GM18909 (cell line): ENCODE data around the gene TCTA.
"Not testable (repeated sequence)": the region's sequence is repeated elsewhere in the genome, so short reads cannot be mapped to it uniquely, and the experiment has no call there.

ENCODE experiments used
- ATAC-seq: cut with Tn5 transposase; IDR thresholded peaks from one replicate; pipeline ENCODE4 v1.9.1; 2021; ENCODE audit warnings: mild to moderate bottlenecking; ENCODE audit not compliant: unreplicated experiment, poor library complexity

Gene TCTA

DNA sequence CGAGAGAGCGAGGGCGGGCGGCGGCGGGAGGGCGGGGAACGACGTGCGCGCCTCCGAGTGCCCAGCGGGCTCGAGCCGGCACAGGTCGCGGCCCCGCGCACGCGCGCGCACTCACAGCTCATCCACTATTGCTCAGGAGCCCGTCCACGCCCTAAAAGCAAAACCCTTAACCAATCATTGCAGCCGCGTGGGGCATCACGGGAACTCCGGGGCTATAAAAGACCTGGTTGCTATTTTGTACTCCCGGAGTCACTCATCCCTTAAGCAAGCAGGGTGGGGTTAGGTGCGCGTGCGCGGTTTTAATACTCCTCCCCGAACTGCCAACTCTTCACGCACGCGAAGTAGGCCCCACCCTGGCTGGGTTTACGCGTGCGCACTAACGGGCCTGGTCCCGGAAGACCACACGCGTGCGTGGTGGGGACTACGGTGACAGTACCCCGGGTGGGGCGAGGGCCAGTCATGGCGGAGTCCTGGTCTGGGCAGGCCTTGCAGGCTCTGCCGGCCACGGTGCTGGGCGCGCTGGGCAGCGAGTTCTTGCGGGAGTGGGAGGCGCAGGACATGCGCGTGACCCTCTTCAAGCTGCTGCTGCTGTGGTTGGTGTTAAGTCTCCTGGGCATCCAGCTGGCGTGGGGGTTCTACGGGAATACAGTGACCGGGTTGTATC is at the start of gene TCTA, which contains the start of gene RHOA:
Gene TCTA (plus strand): TSS at position 456 of the 664 bp plus-strand sequence. CDS start 4 bp downstream, at position 460.
Gene RHOA (minus strand): TSS at position 9 of the 664 bp plus-strand sequence. CDS start 36,387 bp downstream, outside the sequence.
- peak; percentile 74 for ATAC-seq

DNA sequence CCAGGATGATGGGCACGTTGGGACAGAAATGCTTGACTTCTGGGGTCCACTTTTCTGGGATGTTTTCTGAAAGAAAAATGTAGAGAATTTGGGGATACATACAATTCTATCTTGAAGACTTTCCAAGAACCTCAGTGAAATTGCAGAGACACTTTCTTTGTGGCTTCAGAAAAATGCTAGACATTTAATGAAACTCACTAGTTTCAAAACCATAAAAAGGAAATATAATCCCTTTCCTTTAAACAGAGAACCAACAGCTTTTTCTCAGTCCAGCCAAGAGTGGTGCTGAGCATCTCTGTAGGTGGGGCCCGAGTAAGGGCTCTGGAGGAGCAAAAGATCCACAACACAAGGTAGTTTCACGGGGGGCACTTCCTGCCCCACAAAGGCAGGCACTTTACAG is 49.7 kb upstream of the TCTA start:
- ATAC-seq, result no peak

- no peak for ATAC-seq
Measured at GRCh38 chr3:49370585-49371290, 41.5 kb upstream of the TCTA start.

DNA sequence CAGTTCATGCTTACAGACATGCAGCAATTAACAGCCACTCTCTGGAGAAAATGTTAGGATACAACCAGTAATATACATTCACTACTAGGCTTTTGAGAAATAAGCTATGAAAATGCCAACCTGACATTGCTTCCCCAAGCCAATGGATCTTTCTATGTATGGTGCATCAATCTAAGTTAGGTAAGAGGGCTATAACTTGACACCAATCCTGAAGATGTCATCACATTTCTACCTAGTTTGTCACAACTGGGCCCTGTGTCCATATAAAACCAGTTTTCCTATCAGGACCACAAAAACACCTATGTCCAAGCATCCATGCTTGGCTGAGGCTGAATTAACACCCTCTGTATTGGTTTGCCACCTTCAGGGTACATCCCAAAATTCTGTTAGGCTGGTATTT is 40.3 kb upstream of the TCTA start:
- no peak for ATAC-seq

DNA sequence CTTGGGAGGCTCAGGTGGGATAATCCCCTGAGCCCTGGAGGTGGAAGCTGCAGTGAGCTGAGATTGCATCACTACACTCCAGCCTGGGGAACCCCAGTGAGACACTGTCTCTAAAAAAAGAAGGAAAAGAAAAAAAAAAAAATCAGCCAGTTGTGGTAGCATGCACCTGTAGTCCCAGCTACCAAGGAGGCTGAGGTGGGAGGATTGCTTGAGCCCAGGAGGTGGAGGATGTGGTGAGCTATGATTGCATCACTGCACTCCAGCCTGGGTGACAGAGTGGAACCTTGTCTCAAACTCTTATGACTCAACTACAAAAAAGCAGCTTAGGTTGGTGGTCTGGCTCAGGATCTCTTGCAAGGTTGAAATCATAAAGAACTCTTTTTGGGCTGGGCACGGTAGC is 34.7 kb upstream of the TCTA start:
- no peak for ATAC-seq

- no peak for ATAC-seq
Measured at GRCh38 chr3:49378249-49378895, 33.9 kb upstream of the TCTA start.

DNA sequence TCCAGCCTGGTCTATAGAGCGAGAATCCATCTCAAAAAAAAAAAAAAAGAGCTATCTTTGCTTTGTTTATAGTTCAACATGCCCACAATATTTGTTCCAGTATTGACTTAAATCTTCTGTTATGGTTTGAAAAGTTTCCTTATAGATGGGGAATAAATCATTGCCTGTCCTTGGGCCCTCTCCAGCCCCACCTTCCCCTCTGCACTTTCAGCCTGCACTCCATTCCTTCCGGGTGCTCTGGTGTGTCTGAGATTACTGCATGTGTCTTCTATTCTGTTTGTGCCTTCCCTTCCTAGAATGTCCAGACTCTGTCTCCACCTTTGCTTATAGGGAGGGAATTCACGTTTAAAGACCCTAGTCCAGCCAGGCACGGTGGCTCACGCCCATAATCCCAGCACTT is 28.8 kb upstream of the TCTA start:
- ATAC-seq, result no peak

GRCh38 chr3:49385617-49386016 is 26.6 kb upstream of the TCTA start:
- ATAC-seq, result no peak

DNA sequence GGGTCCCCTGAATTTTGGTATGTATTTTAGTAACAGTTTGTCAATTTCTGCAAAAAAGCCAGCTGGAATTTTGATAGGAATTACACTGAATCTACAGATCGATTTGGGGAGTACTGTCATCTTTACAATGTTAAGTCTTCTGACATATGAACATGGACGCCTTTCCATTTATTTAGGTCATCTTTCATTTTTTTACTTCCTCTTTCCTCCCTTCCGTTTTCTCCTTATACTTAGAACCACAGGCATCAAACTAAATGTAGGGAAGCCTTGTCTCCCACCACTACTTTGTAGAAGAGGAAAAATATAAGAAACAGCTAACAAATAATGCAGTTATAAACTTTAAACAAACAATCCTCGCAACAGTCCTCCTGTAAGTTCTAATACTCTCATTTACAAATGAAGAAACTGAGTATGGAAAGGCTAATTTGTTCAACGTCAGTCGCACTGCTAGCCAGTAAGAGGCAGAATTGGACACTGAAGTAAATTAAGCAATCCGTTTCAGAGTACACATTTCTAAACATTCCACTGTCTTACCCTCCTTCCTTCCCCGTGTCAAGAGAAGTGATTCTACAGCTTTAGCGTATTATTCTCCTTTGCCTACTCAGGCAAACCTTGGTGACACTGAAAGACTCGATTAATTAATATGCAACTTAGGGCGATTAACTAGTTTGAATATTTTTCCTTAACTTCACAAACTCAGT is 26.0 kb upstream of the TCTA start:
- ATAC-seq, result no peak

GRCh38 chr3:49387721-49388120 is 24.5 kb upstream of the TCTA start:
- ATAC-seq, result no peak

DNA sequence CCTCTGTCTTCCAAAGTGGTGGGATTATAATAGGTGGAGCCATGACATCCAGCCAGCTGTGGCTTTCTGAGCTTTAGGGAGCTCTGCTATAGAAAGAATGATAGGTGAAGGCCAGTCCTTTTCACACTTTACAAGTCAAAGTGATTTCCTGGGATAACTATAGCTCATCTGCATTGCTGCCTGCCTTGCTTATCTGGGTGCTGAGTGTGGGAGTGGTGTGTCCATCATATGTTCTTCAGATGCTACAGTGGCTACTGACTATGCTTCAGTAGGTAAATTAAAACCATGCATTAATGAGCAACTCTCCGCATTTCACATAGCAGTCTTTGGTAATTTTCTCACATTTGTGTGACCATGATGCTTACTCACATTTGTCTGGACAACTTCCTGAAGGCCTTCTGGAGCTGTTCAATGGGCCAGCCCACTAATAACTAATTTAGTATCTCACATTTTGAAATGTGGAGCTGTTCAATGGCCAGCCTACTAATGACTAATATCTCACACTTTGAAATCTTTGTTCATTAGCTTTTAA is 23.9 kb upstream of the TCTA start:
- no peak for ATAC-seq

DNA sequence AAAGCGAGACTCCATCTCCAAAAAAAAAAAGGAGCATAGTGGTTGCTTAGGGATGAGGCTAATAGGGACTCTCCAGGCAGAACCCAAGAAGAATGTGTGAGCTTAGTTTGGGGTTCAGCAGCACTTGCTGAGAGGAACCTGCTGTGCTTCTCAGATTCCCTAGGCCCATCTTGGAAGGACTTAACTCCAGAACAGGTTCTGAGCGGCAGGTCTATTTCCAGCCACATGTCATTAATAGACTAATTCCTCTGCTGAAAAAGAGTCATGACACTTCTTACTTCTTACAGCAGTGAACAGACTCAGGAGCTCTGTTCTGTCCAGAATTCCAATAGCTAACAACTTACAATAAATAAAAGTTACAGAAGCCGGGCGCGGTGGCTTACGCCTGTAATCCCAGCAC is 22.9 kb upstream of the TCTA start:
- ATAC-seq, result no peak

DNA sequence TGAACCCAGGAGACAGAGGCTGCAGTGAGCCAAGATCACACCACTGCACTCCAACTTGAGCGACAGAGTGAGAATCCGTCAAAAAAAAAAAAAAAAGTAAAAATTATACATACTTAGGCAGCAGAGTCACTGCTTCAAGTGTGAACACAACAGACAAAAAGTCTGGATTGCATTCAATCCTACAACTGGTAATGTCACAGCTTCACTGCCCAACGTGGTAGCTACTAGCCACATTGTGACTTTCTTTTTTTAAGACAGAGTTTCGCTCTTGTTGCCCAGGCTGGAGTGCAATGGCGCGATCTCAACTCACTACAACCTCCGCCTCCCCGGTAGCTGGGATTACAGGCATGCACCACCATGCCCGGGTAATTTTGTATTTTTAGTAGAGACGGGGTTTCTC is 20.9 kb upstream of the TCTA start:
- not testable (repeated sequence) for ATAC-seq

DNA sequence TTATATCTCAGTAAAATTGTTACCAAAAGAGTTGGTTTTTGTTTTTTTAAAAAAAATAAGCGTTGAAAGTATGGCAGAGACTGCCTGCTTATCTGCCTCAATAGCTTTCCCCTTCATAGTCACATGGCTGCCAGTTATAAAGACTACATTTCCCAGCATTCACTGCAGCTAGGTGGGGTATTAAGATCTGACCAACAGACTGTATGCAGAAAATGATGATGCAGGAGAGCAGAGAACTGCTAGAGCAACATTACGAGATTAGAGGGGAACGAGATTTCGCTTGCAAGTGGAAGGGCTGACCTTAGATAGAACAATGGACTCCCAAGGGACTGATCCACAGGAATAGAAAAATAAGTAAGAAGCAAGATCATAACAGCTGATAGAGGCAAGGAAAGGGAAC is 14.8 kb upstream of the TCTA start:
- ATAC-seq, result no peak

DNA sequence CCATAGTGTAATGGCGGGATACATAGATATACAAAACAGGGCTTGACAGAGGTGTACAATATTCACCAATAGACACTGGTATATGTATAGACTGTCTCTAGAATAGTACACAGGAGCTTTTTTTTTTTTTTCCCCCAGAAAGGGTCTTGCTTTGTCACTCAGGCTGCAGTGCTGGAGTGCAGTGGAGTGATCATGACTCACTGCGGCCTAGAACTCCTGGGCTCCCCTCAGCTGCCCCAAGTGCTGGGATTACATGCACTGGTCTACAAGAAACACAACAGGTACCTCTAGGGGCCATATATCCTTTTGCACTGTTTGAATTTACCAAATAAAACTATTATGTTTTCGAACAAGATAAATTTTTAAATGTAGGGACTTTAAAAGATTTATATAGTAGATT is 12.8 kb upstream of the TCTA start:
- ATAC-seq, result no peak

GRCh38 chr3:49401766-49402165 is 10.5 kb upstream of the TCTA start:
- ATAC-seq, result no peak

DNA sequence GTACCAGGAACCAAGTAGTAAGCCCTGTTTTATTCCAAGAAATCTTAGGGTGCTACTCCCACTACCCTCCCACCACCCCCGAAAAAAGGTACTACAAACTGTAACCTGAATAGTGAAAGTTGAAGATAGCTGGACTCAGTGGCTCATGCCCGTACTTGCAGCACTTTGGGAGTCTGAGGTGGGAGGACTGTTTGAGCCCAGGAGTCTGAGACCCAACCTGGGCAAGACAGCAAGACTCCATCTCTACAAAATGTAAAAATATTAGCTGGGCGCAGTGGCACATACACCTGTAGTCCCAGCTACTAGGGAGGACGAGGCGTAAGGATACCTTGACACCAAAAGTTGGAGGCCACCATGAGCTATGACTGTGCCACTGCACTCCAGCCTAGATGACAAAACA is 8.3 kb upstream of the TCTA start:
- no peak for ATAC-seq

- not testable (repeated sequence) for ATAC-seq
Measured at GRCh38 chr3:49405570-49405969, 6.7 kb upstream of the TCTA start.

DNA sequence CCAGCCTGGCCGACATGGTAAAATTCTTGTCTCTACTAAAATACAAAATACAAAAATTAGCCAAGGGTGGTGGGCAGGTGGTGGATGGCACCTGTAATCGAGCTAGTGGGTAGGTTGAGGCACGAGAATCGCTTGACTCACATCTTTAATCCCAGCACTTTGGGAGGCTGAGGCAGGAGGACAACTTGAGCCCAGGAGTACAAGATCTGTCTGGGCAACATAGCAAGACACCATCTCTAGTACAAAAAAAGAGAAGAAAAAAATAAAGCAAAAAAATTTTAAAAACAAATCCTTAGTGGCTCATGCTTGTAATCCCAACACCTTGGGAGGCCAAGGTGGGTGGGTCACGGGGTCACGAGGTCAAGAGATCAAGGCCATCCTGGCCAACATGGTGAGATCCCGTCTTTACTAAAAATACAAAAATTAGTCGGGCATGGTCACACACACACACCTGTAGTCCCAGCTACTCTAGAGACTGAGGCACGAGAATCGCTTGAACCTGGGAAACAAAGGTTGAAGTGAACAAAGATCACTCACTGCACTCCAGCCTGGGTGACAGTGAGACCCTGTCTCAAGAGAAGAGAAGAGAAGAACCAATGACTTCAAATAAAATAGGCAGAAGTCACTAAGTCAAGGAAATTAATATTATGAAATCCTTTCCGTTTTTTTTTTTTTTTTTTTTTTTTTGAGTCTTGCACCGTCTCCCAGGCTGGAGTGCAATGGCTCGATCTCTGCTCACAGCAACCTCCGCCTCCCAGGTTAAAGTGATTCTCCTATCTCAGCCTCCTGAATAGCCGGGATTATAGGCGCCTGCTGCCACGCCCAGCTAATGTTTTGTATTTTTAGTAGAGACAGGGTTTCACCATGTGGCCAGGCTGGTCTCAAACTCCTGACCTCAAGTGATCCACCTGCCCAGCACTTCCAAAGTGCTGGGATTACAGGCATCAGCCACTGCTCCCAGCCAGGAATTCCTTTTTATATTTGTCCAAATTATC is 5.4 kb upstream of the TCTA start:
- ATAC-seq, result no peak
